Measurements from ENCODE around the gene DENND2A. TPM values are rescaled to one million over a fixed set of nuclear protein-coding genes. Genes with fewer than 3 reads are reported as not detected.

The DENND2A gene
- total RNA-seq, 1 donor from 2014 or later: 29.8 TPM

- peak overlapping the region; percentile 95 for H3K27ac Mint-ChIP-seq (ENCODE audit: unreplicated experiment)
- no peaks in the 10 kb centered on the region for H3K27me3 Mint-ChIP-seq (ENCODE audit: low read depth)
- no peak for TF ChIP-seq CTCF (conservative IDR thresholded peaks at IDR 0.05)
- no peak for DNase-seq (ENCODE audit: low read depth, low spot score)
- H3K4me3 Mint-ChIP-seq: peak overlapping the region; percentile 70
- no peaks in the 10 kb centered on the region for H3K9me3 Mint-ChIP-seq
- peaks cover 6% of the 10 kb centered on the region for H3K36me3 Mint-ChIP-seq (ENCODE audit: low read depth)
- peaks cover 31% of the 10 kb centered on the region for H3K4me1 Mint-ChIP-seq
Measured at GRCh38 chr7:140541176-140541512, 99.5 kb downstream of the DENND2A start.

- no peak for DNase-seq (ENCODE audit: low read depth, low spot score)
- Mint-ChIP-seq H3K9me3 (no peaks in the 10 kb centered on the region), H3K4me1 (peaks cover 31% of the 10 kb centered on the region), H3K27me3 (ENCODE audit: low read depth) (no peaks in the 10 kb centered on the region), H3K36me3 (ENCODE audit: low read depth) (peaks cover 6% of the 10 kb centered on the region), H3K4me3 (no peak overlapping the region), H3K27ac (ENCODE audit: unreplicated experiment) (peak overlapping the region; percentile 85)
- TF ChIP-seq CTCF (conservative IDR thresholded peaks at IDR 0.05): no peak
Measured at GRCh38 chr7:140540136-140540777, 100.4 kb downstream of the DENND2A start.

GRCh38 chr7:140539461-140539860 lies 101.2 kb downstream of the DENND2A start:
- Mint-ChIP-seq H3K4me1 (peaks cover 31% of the 10 kb centered on the region), H3K9me3 (no peaks in the 10 kb centered on the region)
- DNase-seq (ENCODE audit: low read depth, low spot score): peak; percentile 26

GRCh38 chr7:140537750-140538482 lies 102.7 kb downstream of the DENND2A start:
- Mint-ChIP-seq H3K4me3 (no peak overlapping the region), H3K27me3 (ENCODE audit: low read depth) (no peaks in the 10 kb centered on the region), H3K9me3 (no peaks in the 10 kb centered on the region), H3K27ac (ENCODE audit: unreplicated experiment) (peak overlapping the region; percentile 67), H3K4me1 (peaks cover 31% of the 10 kb centered on the region), H3K36me3 (ENCODE audit: low read depth) (peaks cover 11% of the 10 kb centered on the region)
- DNase-seq (ENCODE audit: low read depth, low spot score): no peak
- no peak for TF ChIP-seq CTCF (conservative IDR thresholded peaks at IDR 0.05)

More at GRCh38 chr7:140539461-140539860, 101.2 kb downstream of the DENND2A start:
- Mint-ChIP-seq H3K27ac (ENCODE audit: unreplicated experiment) (peak overlapping the region; percentile 69), H3K4me3 (no peak overlapping the region), H3K27me3 (ENCODE audit: low read depth) (no peaks in the 10 kb centered on the region), H3K36me3 (ENCODE audit: low read depth) (peaks cover 8% of the 10 kb centered on the region)
- no peak for TF ChIP-seq CTCF (conservative IDR thresholded peaks at IDR 0.05)

GRCh38 chr7:140534743-140535142 lies 105.9 kb downstream of the DENND2A start:
- Mint-ChIP-seq H3K27ac (ENCODE audit: unreplicated experiment) (peak overlapping the region; percentile 92), H3K9me3 (no peaks in the 10 kb centered on the region), H3K36me3 (ENCODE audit: low read depth) (peaks cover 17% of the 10 kb centered on the region), H3K4me3 (no peak overlapping the region), H3K27me3 (ENCODE audit: low read depth) (no peaks in the 10 kb centered on the region), H3K4me1 (peaks cover 9% of the 10 kb centered on the region)
- TF ChIP-seq CTCF (conservative IDR thresholded peaks at IDR 0.05): no peak
- no peak for DNase-seq (ENCODE audit: low read depth, low spot score)
